Measurements from ENCODE around the gene ESRP2. TPM values are rescaled to one million over a fixed set of nuclear protein-coding genes. Genes with fewer than 3 reads are reported as not detected.

The ESRP2 gene
- total RNA-seq, 1 donor from 2014 or later: 82.3 TPM

GRCh38 chr16:68263559-68264127 lies 27.7 kb upstream of the ESRP2 start:
- DNase-seq (ENCODE audit: low spot score, unreplicated experiment): no peak
- H3K9me3 Mint-ChIP-seq (ENCODE audit: low read depth): no peaks in the 10 kb centered on the region
- H3K4me1 Mint-ChIP-seq (ENCODE audit: low read depth): peaks cover 10% of the 10 kb centered on the region
- peak overlapping the region; percentile 93 for H3K27ac Mint-ChIP-seq
- peak overlapping the region; percentile 83 for H3K4me3 Mint-ChIP-seq (ENCODE audit: low read depth)
- no peak for TF ChIP-seq CTCF (IDR thresholded peaks at IDR 0.05; ENCODE audit: unreplicated experiment)
- H3K36me3 Mint-ChIP-seq (ENCODE audit: insufficient read depth): no peaks in the 10 kb centered on the region
- H3K27me3 Mint-ChIP-seq: peaks cover 22% of the 10 kb centered on the region

- H3K4me1 Mint-ChIP-seq (ENCODE audit: low read depth): no peaks in the 10 kb centered on the region
- no peak for TF ChIP-seq CTCF (IDR thresholded peaks at IDR 0.05; ENCODE audit: unreplicated experiment)
- H3K4me3 Mint-ChIP-seq (ENCODE audit: low read depth): no peak overlapping the region
- H3K9me3 Mint-ChIP-seq (ENCODE audit: low read depth): no peaks in the 10 kb centered on the region
- no peak overlapping the region for H3K27ac Mint-ChIP-seq
- H3K36me3 Mint-ChIP-seq (ENCODE audit: insufficient read depth): no peaks in the 10 kb centered on the region
- peaks cover 8% of the 10 kb centered on the region for H3K27me3 Mint-ChIP-seq
- DNase-seq (ENCODE audit: low spot score, unreplicated experiment): no peak
These were observed 23.3 kb upstream of the ESRP2 start for GRCh38 chr16:68259007-68259825.

GRCh38 chr16:68257906-68258800 lies 22.2 kb upstream of the ESRP2 start:
- Mint-ChIP-seq H3K4me1 (ENCODE audit: low read depth) (no peaks in the 10 kb centered on the region), H3K27ac (peak overlapping the region; percentile 65), H3K36me3 (ENCODE audit: insufficient read depth) (no peaks in the 10 kb centered on the region), H3K4me3 (ENCODE audit: low read depth) (no peak overlapping the region), H3K27me3 (peaks cover 5% of the 10 kb centered on the region), H3K9me3 (ENCODE audit: low read depth) (no peaks in the 10 kb centered on the region)
- no peak for DNase-seq (ENCODE audit: low spot score, unreplicated experiment)
- no peak for TF ChIP-seq CTCF (IDR thresholded peaks at IDR 0.05; ENCODE audit: unreplicated experiment)

GRCh38 chr16:68257251-68257905 lies 21.5 kb upstream of the ESRP2 start:
- Mint-ChIP-seq H3K27ac (no peak overlapping the region), H3K4me1 (ENCODE audit: low read depth) (no peaks in the 10 kb centered on the region), H3K27me3 (peaks cover 1% of the 10 kb centered on the region), H3K4me3 (ENCODE audit: low read depth) (no peak overlapping the region), H3K9me3 (ENCODE audit: low read depth) (no peaks in the 10 kb centered on the region), H3K36me3 (ENCODE audit: insufficient read depth) (no peaks in the 10 kb centered on the region)
- DNase-seq (ENCODE audit: low spot score, unreplicated experiment): no peak
- TF ChIP-seq CTCF (IDR thresholded peaks at IDR 0.05; ENCODE audit: unreplicated experiment): no peak

- no peak overlapping the region for H3K4me3 Mint-ChIP-seq (ENCODE audit: low read depth)
- no peaks in the 10 kb centered on the region for H3K9me3 Mint-ChIP-seq (ENCODE audit: low read depth)
- TF ChIP-seq CTCF (IDR thresholded peaks at IDR 0.05; ENCODE audit: unreplicated experiment): no peak
- H3K27me3 Mint-ChIP-seq: no peaks in the 10 kb centered on the region
- H3K27ac Mint-ChIP-seq: no peak overlapping the region
- peaks cover 5% of the 10 kb centered on the region for H3K36me3 Mint-ChIP-seq (ENCODE audit: insufficient read depth)
- no peaks in the 10 kb centered on the region for H3K4me1 Mint-ChIP-seq (ENCODE audit: low read depth)
- DNase-seq (ENCODE audit: low spot score, unreplicated experiment): no peak
These were observed 19.8 kb upstream of the ESRP2 start for GRCh38 chr16:68255712-68256111.
